ENCODE data around the gene LYSMD1. TPM values are rescaled to one million over a fixed set of nuclear protein-coding genes. Genes with fewer than 3 reads are reported as not detected.
"Not testable (repeated sequence)": the region's sequence is repeated elsewhere in the genome, so short reads cannot be mapped to it uniquely, and the experiment has no call there.

Gene LYSMD1
- total RNA-seq, 1 donor from 2014 or later, result 11.4 TPM

GRCh38 chr1:151199873-151200581, 34.3 kb upstream of the LYSMD1 start:
- Mint-ChIP-seq H3K4me3 (peak overlapping the region; percentile 96), H3K36me3 (no peaks in the 10 kb centered on the region), H3K27ac (peak overlapping the region; percentile 100), H3K9me3 (no peaks in the 10 kb centered on the region), H3K4me1 (peaks cover 38% of the 10 kb centered on the region), H3K27me3 (ENCODE audit: low read depth) (no peaks in the 10 kb centered on the region)
- DNase-seq (ENCODE audit: low spot score in 2 of 2, unreplicated experiment in 2 of 2), result no peak
- TF ChIP-seq CTCF (IDR thresholded peaks at IDR 0.05; ENCODE audit: unreplicated experiment), result no peak

- Mint-ChIP-seq H3K27ac (peak within 1 kb of the TSS; percentile 100), H3K4me3 (peak within 1 kb of the TSS; percentile 96), H3K36me3 (no peaks in the 10 kb centered on the region), H3K9me3 (no peaks in the 10 kb centered on the region), H3K27me3 (ENCODE audit: low read depth) (peaks cover 2% of the 10 kb centered on the region), H3K4me1 (peaks cover 38% of the 10 kb centered on the region)
- TF ChIP-seq CTCF (IDR thresholded peaks at IDR 0.05; ENCODE audit: unreplicated experiment), result no peak
- DNase-seq (ENCODE audit: low spot score in 2 of 2, unreplicated experiment in 2 of 2), result peak; percentile 97 to 99
Observed at GRCh38 chr1:151198254-151199127, 32.8 kb upstream of the LYSMD1 start, which contains the start of gene PIP5K1A. TSS of gene PIP5K1A (plus strand) at chr1:151198552. CDS start at chr1:151198997, 445 bp downstream.

GRCh38 chr1:151197863-151198253, 32.2 kb upstream of the LYSMD1 start:
- DNase-seq (ENCODE audit: low spot score in 2 of 2, unreplicated experiment in 2 of 2), result no peak
- peaks cover 2% of the 10 kb centered on the region for H3K27me3 Mint-ChIP-seq (ENCODE audit: low read depth)
- no peak for TF ChIP-seq CTCF (IDR thresholded peaks at IDR 0.05; ENCODE audit: unreplicated experiment)
- no peaks in the 10 kb centered on the region for H3K36me3 Mint-ChIP-seq
- H3K9me3 Mint-ChIP-seq, result no peaks in the 10 kb centered on the region
- H3K4me3 Mint-ChIP-seq, result peak overlapping the region; percentile 96
- H3K4me1 Mint-ChIP-seq, result peaks cover 38% of the 10 kb centered on the region
- H3K27ac Mint-ChIP-seq, result peak overlapping the region; percentile 100

GRCh38 chr1:151196292-151196800, 30.6 kb upstream of the LYSMD1 start:
- Mint-ChIP-seq H3K36me3 (no peaks in the 10 kb centered on the region), H3K4me1 (peaks cover 32% of the 10 kb centered on the region)

GRCh38 chr1:151194894-151195594, 29.3 kb upstream of the LYSMD1 start:
- Mint-ChIP-seq H3K4me1 (peaks cover 27% of the 10 kb centered on the region), H3K27ac (peak overlapping the region; percentile 78)
- H3K4me3 Mint-ChIP-seq; H3K9me3 Mint-ChIP-seq; H3K27me3 Mint-ChIP-seq (ENCODE audit: low read depth); DNase-seq (ENCODE audit: low spot score in 2 of 2, unreplicated experiment in 2 of 2); H3K36me3 Mint-ChIP-seq: not testable (repeated sequence)

More at GRCh38 chr1:151196292-151196800, 30.6 kb upstream of the LYSMD1 start:
- no peak for DNase-seq (ENCODE audit: low spot score in 2 of 2, unreplicated experiment in 2 of 2)
- no peaks in the 10 kb centered on the region for H3K9me3 Mint-ChIP-seq
- peak overlapping the region; percentile 87 for H3K27ac Mint-ChIP-seq
- peaks cover 2% of the 10 kb centered on the region for H3K27me3 Mint-ChIP-seq (ENCODE audit: low read depth)
- peak overlapping the region; percentile 24 for H3K4me3 Mint-ChIP-seq
- peak; percentile 38 for TF ChIP-seq CTCF (IDR thresholded peaks at IDR 0.05; ENCODE audit: unreplicated experiment)

Data from mesothelial cell of epicardium (in vitro differentiated cells).